Activated CD4-positive, alpha-beta T cell treated with anti-CD3 and anti-CD28 coated beads for 36 hours (primary cell): ENCODE data around the gene CXCL11. TPM values are rescaled to one million over a fixed set of nuclear protein-coding genes. Genes with fewer than 3 reads are reported as not detected.

ENCODE experiments used
- ATAC-seq: fragments of 200-7000 bp; cut with Tn5 transposase; one replicate; pipeline ENCODE4 v1.10.0; 2021; ENCODE audit warnings: mild to moderate bottlenecking, moderate library complexity
- CTCF ChIA-PET: fragments of 350-600 bp; sonication (Branson Sonifier 250); formaldehyde crosslinking; loops from one replicate; lab custom pipeline; 2021; ENCODE audit warnings: antibody characterized with exemption; lab: Charles Lee
- POLR2A ChIA-PET: fragments of 350-600 bp; sonication (Branson Sonifier 250); formaldehyde crosslinking; loops from one replicate; lab custom pipeline; 2021; ENCODE audit warnings: antibody characterized with exemption, inconsistent platforms; lab: Charles Lee
- DNase-seq: peaks from one replicate; pipeline ENCODE4 v3.0.0-alpha.2; 2020
- H3K27ac Mint-ChIP-seq: one replicate; pipeline ENCODE4 v1.8.0; 2021; ENCODE audit warnings: mixed read lengths
- H3K27me3 Mint-ChIP-seq: one replicate; pipeline ENCODE4 v1.8.0; 2021; ENCODE audit warnings: mixed read lengths
- H3K36me3 Mint-ChIP-seq: one replicate; pipeline ENCODE4 v1.8.0; 2021; ENCODE audit warnings: low read depth, mixed read lengths
- H3K4me1 Mint-ChIP-seq: one replicate; pipeline ENCODE4 v1.8.0; 2021; ENCODE audit warnings: mixed read lengths
- H3K4me3 Mint-ChIP-seq: one replicate; pipeline ENCODE4 v1.8.0; 2021; ENCODE audit warnings: mild to moderate bottlenecking, moderate library complexity, mixed read lengths
- H3K9me3 Mint-ChIP-seq: one replicate; pipeline ENCODE4 v1.8.0; 2021; ENCODE audit warnings: low read depth, mixed read lengths
- intact Hi-C, 2 experiments: fragments of 100-400 bp; cut with DNase I in 1 of 2; cut with micrococcal nuclease in 1 of 2; formaldehyde crosslinking; loops; one replicate each; pipeline versions ENCODE4 v1.14.2 to v1.15.1; 2022 to 2024; cut with DNase I, micrococcal nuclease
- total RNA-seq, 2 experiments: library from RNA; stranded (reverse); gene quantifications; one replicate each; pipeline ENCODE4 v1.2.3, GENCODE V29; 2021

CXCL11 gene
- total RNA-seq, 2 experiments from 2014 or later, result 0.14 TPM; not detected in 1

GRCh38 chr4:76017056-76017686 lies 18.7 kb downstream of the CXCL11 start:
- POLR2A ChIA-PET, result no interaction called here
- Mint-ChIP-seq H3K27ac (no peak overlapping the region), H3K4me3 (no peak overlapping the region), H3K9me3 (no peaks in the 10 kb centered on the region), H3K27me3 (peaks cover 4% of the 10 kb centered on the region), H3K4me1 (peaks cover 9% of the 10 kb centered on the region), H3K36me3 (no peaks in the 10 kb centered on the region)
- ATAC-seq (no peak), DNase-seq (no peak)
- CTCF ChIA-PET, result interaction anchor here (1.5 kb wide), 1 partner anchor 15 kb away, joined by 3 read pairs; no protein-coding TSS in a partner anchor
- intact Hi-C loops, result no loop called here

- CTCF ChIA-PET, result interaction anchor here (1.5 kb wide), 2 partner anchors 15 to 21 kb away, joined by 3 to 6 read pairs; no protein-coding TSS in a partner anchor
- H3K27me3 Mint-ChIP-seq, result peaks cover 4% of the 10 kb centered on the region
Measured at GRCh38 chr4:76016393-76016792, 19.5 kb downstream of the CXCL11 start.

GRCh38 chr4:76013540-76013939 lies 22.3 kb downstream of the CXCL11 start:
- CTCF ChIA-PET, result interaction anchor here (1.2 kb wide), 1 partner anchor 18 kb away, joined by 4 read pairs; no protein-coding TSS in a partner anchor
- POLR2A ChIA-PET, result no interaction called here
- intact Hi-C loops, result no loop called here
- H3K27me3 Mint-ChIP-seq, result peaks cover 4% of the 10 kb centered on the region
- DNase-seq, result no peak
- H3K4me1 Mint-ChIP-seq, result peaks cover 13% of the 10 kb centered on the region
- H3K27ac Mint-ChIP-seq, result no peak overlapping the region
- no peak for ATAC-seq
- H3K9me3 Mint-ChIP-seq, result no peaks in the 10 kb centered on the region
- H3K36me3 Mint-ChIP-seq, result no peaks in the 10 kb centered on the region
- no peak overlapping the region for H3K4me3 Mint-ChIP-seq

More at GRCh38 chr4:76016393-76016792, 19.5 kb downstream of the CXCL11 start:
- DNase-seq (peak; percentile 70), ATAC-seq (peak; percentile 89)
- POLR2A ChIA-PET, result no interaction called here
- Mint-ChIP-seq H3K36me3 (no peaks in the 10 kb centered on the region), H3K27ac (no peak overlapping the region), H3K4me1 (peaks cover 13% of the 10 kb centered on the region), H3K4me3 (no peak overlapping the region), H3K9me3 (no peaks in the 10 kb centered on the region)
- intact Hi-C loops, result no loop called here

GRCh38 chr4:76012388-76012801 lies 23.5 kb downstream of the CXCL11 start:
- H3K27ac Mint-ChIP-seq, result no peak overlapping the region
- H3K4me3 Mint-ChIP-seq, result no peak overlapping the region
- DNase-seq, result no peak
- ATAC-seq, result no peak
- H3K9me3 Mint-ChIP-seq, result no peaks in the 10 kb centered on the region
- ChIA-PET CTCF (interaction anchor here (0.6 to 1.3 kb wide), 3 partner anchors 16 to 86 kb away, joined by 3 to 4 read pairs (median 4); no protein-coding TSS in a partner anchor), POLR2A (interaction anchor here (0.6 kb wide), 1 partner anchor 46 kb away, joined by 3 read pairs; no protein-coding TSS in a partner anchor)
- no peaks in the 10 kb centered on the region for H3K36me3 Mint-ChIP-seq
- intact Hi-C loops, result no loop called here
- H3K4me1 Mint-ChIP-seq, result peaks cover 13% of the 10 kb centered on the region
- peaks cover 7% of the 10 kb centered on the region for H3K27me3 Mint-ChIP-seq

GRCh38 chr4:76011700-76012387 lies 24.0 kb downstream of the CXCL11 start:
- DNase-seq (peak; percentile 12), ATAC-seq (peak; percentile 66)
- Mint-ChIP-seq H3K4me3 (no peak overlapping the region), H3K27me3 (peaks cover 10% of the 10 kb centered on the region), H3K36me3 (no peaks in the 10 kb centered on the region), H3K4me1 (peaks cover 13% of the 10 kb centered on the region), H3K9me3 (no peaks in the 10 kb centered on the region), H3K27ac (no peak overlapping the region)
- intact Hi-C loops, result no loop called here
- CTCF ChIA-PET, result interaction anchor here (1.0 to 1.3 kb wide), 2 partner anchors 16 to 47 kb away, joined by 3 to 4 read pairs; no protein-coding TSS in a partner anchor
- POLR2A ChIA-PET, result no interaction called here

- Mint-ChIP-seq H3K4me1 (peaks cover 8% of the 10 kb centered on the region), H3K9me3 (no peaks in the 10 kb centered on the region), H3K36me3 (no peaks in the 10 kb centered on the region), H3K4me3 (no peak overlapping the region), H3K27ac (no peak overlapping the region), H3K27me3 (peaks cover 10% of the 10 kb centered on the region)
- no peak for DNase-seq
- intact Hi-C loops, result no loop called here
- no peak for ATAC-seq
- POLR2A ChIA-PET, result no interaction called here
- CTCF ChIA-PET, result no interaction called here
Measured at GRCh38 chr4:76011018-76011670, 24.7 kb downstream of the CXCL11 start.

- H3K36me3 Mint-ChIP-seq, result no peaks in the 10 kb centered on the region
- intact Hi-C loops, result no loop called here
- H3K4me1 Mint-ChIP-seq, result peaks cover 6% of the 10 kb centered on the region
- CTCF ChIA-PET, result no interaction called here
- no peak overlapping the region for H3K4me3 Mint-ChIP-seq
- POLR2A ChIA-PET, result no interaction called here
- H3K27me3 Mint-ChIP-seq, result peaks cover 12% of the 10 kb centered on the region
- ATAC-seq, result no peak
- DNase-seq, result no peak
- no peak overlapping the region for H3K27ac Mint-ChIP-seq
- H3K9me3 Mint-ChIP-seq, result no peaks in the 10 kb centered on the region
Measured at GRCh38 chr4:76010576-76010975, 25.3 kb downstream of the CXCL11 start.

- Mint-ChIP-seq H3K4me3 (no peak overlapping the region), H3K27ac (no peak overlapping the region), H3K27me3 (peaks cover 12% of the 10 kb centered on the region), H3K4me1 (peaks cover 6% of the 10 kb centered on the region), H3K9me3 (no peaks in the 10 kb centered on the region), H3K36me3 (no peaks in the 10 kb centered on the region)
- no peak for ATAC-seq
- DNase-seq, result no peak
- ChIA-PET POLR2A (no interaction called here), CTCF (interaction anchor here (0.6 to 0.9 kb wide), 3 partner anchors 10 to 73 kb away, joined by 3 to 4 read pairs (median 4); no protein-coding TSS in a partner anchor)
- intact Hi-C loops, result no loop called here
Measured at GRCh38 chr4:76009311-76009710, 26.6 kb downstream of the CXCL11 start.

GRCh38 chr4:76007089-76007862 lies 28.6 kb downstream of the CXCL11 start, which contains the start of gene CXCL9:
TSS of gene CXCL9 (minus strand) at chr4:76007509. CDS start at chr4:76007449, 60 bp downstream.
- CTCF ChIA-PET, result interaction anchor here (0.5 to 1.5 kb wide), 2 partner anchors 11 to 159 kb away, joined by 3 to 6 read pairs; no protein-coding TSS in a partner anchor
- intact Hi-C loops, result no loop called here
- peaks cover 5% of the 10 kb centered on the region for H3K4me1 Mint-ChIP-seq
- no peaks in the 10 kb centered on the region for H3K36me3 Mint-ChIP-seq
- POLR2A ChIA-PET, result no interaction called here
- ATAC-seq (no peak), DNase-seq (no peak)
- no peak within 1 kb of the TSS for H3K27ac Mint-ChIP-seq
- H3K9me3 Mint-ChIP-seq, result no peaks in the 10 kb centered on the region
- H3K4me3 Mint-ChIP-seq, result no peak within 1 kb of the TSS
- H3K27me3 Mint-ChIP-seq, result peaks cover 20% of the 10 kb centered on the region

- CTCF ChIA-PET, result no interaction called here
- Mint-ChIP-seq H3K27ac (no peak overlapping the region), H3K9me3 (no peaks in the 10 kb centered on the region), H3K27me3 (peaks cover 20% of the 10 kb centered on the region), H3K4me1 (no peaks in the 10 kb centered on the region), H3K36me3 (no peaks in the 10 kb centered on the region), H3K4me3 (no peak overlapping the region)
- intact Hi-C loops, result no loop called here
- POLR2A ChIA-PET, result no interaction called here
- DNase-seq (no peak), ATAC-seq (no peak)
Measured at GRCh38 chr4:76003620-76004019, 32.2 kb downstream of the CXCL11 start.

GRCh38 chr4:76003035-76003434 lies 32.8 kb downstream of the CXCL11 start:
- DNase-seq, result no peak
- no peak for ATAC-seq
- Mint-ChIP-seq H3K4me1 (no peaks in the 10 kb centered on the region), H3K36me3 (no peaks in the 10 kb centered on the region), H3K4me3 (no peak overlapping the region), H3K27me3 (peaks cover 18% of the 10 kb centered on the region), H3K27ac (no peak overlapping the region), H3K9me3 (no peaks in the 10 kb centered on the region)
- intact Hi-C loops, result no loop called here
- ChIA-PET POLR2A (no interaction called here), CTCF (no interaction called here)
